SK-N-SH (cell line): ENCODE measurements around the gene ZGPAT. TPM values are rescaled to one million over a fixed set of nuclear protein-coding genes. Genes with fewer than 3 reads are reported as not detected.

Source experiments
- CTCF ChIA-PET: fragments of 300-600, 350-600 bp; formaldehyde crosslinking; extraction: SDS; loops from one replicate; lab custom pipeline; 2021; lab: Yijun Ruan, JAX
- POLR2A ChIA-PET: fragments of 350-600 bp; sonication (Branson Sonifier 250); formaldehyde crosslinking; extraction: SDS; loops from one replicate; lab custom pipeline; 2020; ENCODE audit warnings: antibody characterized with exemption, inconsistent platforms; lab: Yijun Ruan, JAX
- DNase-seq: peaks from one replicate; pipeline ENCODE4 v3.0.0; 2012
- H2AFZ ChIP-seq: fragments of 200-600 bp; sonication (generic); 2 replicates; pipeline ENCODE4 v1.8.1; 2016; ENCODE audit warnings: antibody characterized with exemption, mild to moderate bottlenecking, low read depth
- H3F3A ChIP-seq: fragments of 200-600 bp; sonication (generic); replicated peaks from 2 replicates; pipeline ENCODE3; 2016; ENCODE audit warnings: antibody characterized with exemption, mild to moderate bottlenecking; ENCODE audit not compliant: insufficient read depth
- H3K27ac ChIP-seq, 2 experiments: fragments of 200-500 bp in 1 of 2; fragments of 200-600 bp in 1 of 2; sonication (Bioruptor generic) in 1 of 2; sonication (generic), shearing (Covaris generic) in 1 of 2; 2 replicates each; pipeline versions ENCODE4 v1.5.1 to v1.6.1; 2014 to 2016; ENCODE audit warnings: low read depth in 2 of 2, inconsistent platforms in 1 of 2, low read length in 1 of 2, mild to moderate bottlenecking in 1 of 2, mixed read lengths in 1 of 2
- H3K27me3 ChIP-seq: fragments of 200-600 bp; sonication (generic), shearing (Covaris generic); 2 replicates; pipeline ENCODE4 v1.6.1; 2016; ENCODE audit warnings: mixed run types; ENCODE audit not compliant: insufficient read depth
- H3K36me3 ChIP-seq, 2 experiments: fragments of 200-500 bp in 1 of 2; fragments of 200-600 bp in 1 of 2; sonication (Bioruptor generic) in 1 of 2; sonication (generic) in 1 of 2; replicated peaks in 1 of 2; 2 replicates each; pipeline versions ENCODE3 to v1.5.1; 2014 to 2016; ENCODE audit warnings: low read length in 1 of 2, mild to moderate bottlenecking in 1 of 2; ENCODE audit not compliant: insufficient read depth in 2 of 2, control insufficient read depth in 1 of 2
- H3K4me1 ChIP-seq, 2 experiments: fragments of 200-500 bp in 1 of 2; fragments of 200-600 bp in 1 of 2; sonication (Bioruptor generic) in 1 of 2; sonication (generic), shearing (Covaris generic) in 1 of 2; 2 replicates each; pipeline versions ENCODE4 v1.5.1 to v1.6.1; 2014 to 2016; ENCODE audit warnings: low read depth in 1 of 2, low read length in 1 of 2, mixed run types in 1 of 2; ENCODE audit not compliant: insufficient read depth in 2 of 2, control insufficient read depth in 1 of 2
- H3K4me2 ChIP-seq: fragments of 200-600 bp; sonication (generic), shearing (Covaris generic); 2 replicates; pipeline ENCODE4 v1.6.1; 2017; ENCODE audit warnings: mixed run types
- H3K4me3 ChIP-seq, 2 experiments: fragments of 200-500 bp in 1 of 2; fragments of 200-600 bp in 1 of 2; sonication (Bioruptor generic) in 1 of 2; sonication (generic), shearing (Covaris generic) in 1 of 2; 2 replicates each; pipeline versions ENCODE4 v1.5.1 to v1.8.1; 2014 to 2016; ENCODE audit warnings: low read depth in 2 of 2, inconsistent platforms in 1 of 2, low read length in 1 of 2, mild to moderate bottlenecking in 1 of 2, mixed read lengths in 1 of 2, moderate library complexity in 1 of 2
- H3K79me2 ChIP-seq: fragments of 200-600 bp; sonication (generic); 2 replicates; pipeline ENCODE4 v1.8.1; 2017; ENCODE audit warnings: mild to moderate bottlenecking; ENCODE audit not compliant: insufficient read depth
- H3K9ac ChIP-seq: fragments of 200-600 bp; sonication (generic); 2 replicates; pipeline ENCODE4 v1.6.1; 2017; ENCODE audit warnings: mixed run types
- H3K9me2 ChIP-seq: fragments of 200-600 bp; sonication (generic); 2 replicates; pipeline ENCODE4 v1.6.1; 2017; ENCODE audit warnings: mixed run types
- H3K9me3 ChIP-seq: fragments of 200-600 bp; sonication (generic); 2 replicates; pipeline ENCODE4 v1.6.1; 2017; ENCODE audit warnings: mixed run types, mild to moderate bottlenecking, moderate library complexity
- H4K20me1 ChIP-seq: fragments of 200-600 bp; sonication (generic); 2 replicates; pipeline ENCODE4 v1.6.1; 2017; ENCODE audit warnings: mild to moderate bottlenecking, mixed run types; ENCODE audit not compliant: insufficient read depth
- ELF1 ChIP-seq: IDR thresholded peaks from 2 replicates; pipeline ENCODE4 v1.4.0; 2012
- EP300 ChIP-seq, 2 experiments: IDR thresholded peaks; 2 replicates each; pipeline versions ENCODE4 v1.4.0 to v1.6.1; 2012; ENCODE audit warnings: borderline replicate concordance in 1 of 2, low read depth in 1 of 2, low read length in 1 of 2
- EZH2phosphoT487 ChIP-seq: fragments of 200-600 bp; sonication (generic); IDR thresholded peaks from 2 replicates; pipeline ENCODE4 v1.6.1; 2017; ENCODE audit warnings: low read depth, mixed run types, mild to moderate bottlenecking, antibody characterized with exemption, moderate library complexity, borderline replicate concordance
- FOXJ3 ChIP-seq: sonication (generic); formaldehyde crosslinking; IDR thresholded peaks from 2 replicates; pipeline ENCODE4 v1.5.1; 2020; ENCODE audit warnings: mild to moderate bottlenecking, missing genetic modification reagents
- JUND ChIP-seq: IDR thresholded peaks from 2 replicates; pipeline ENCODE4 v1.4.0; 2012
- NFIC ChIP-seq: IDR thresholded peaks from 2 replicates; pipeline ENCODE4 v1.4.0; 2012; ENCODE audit warnings: borderline replicate concordance
- POLR2AphosphoS5 ChIP-seq: IDR thresholded peaks from 2 replicates; pipeline ENCODE4 v1.6.1; 2012; ENCODE audit warnings: low read depth, low read length
- RCOR1 ChIP-seq: fragments of 150-350 bp; IDR thresholded peaks from 2 replicates; pipeline ENCODE4 v1.6.1; 2017; ENCODE audit warnings: antibody characterized with exemption, low read length
- RFX5 ChIP-seq: IDR thresholded peaks from 2 replicates; pipeline ENCODE4 v1.6.1; 2012; ENCODE audit warnings: mild to moderate bottlenecking, improper control_type of control experiment, low read length
- SIN3A ChIP-seq: IDR thresholded peaks from 2 replicates; pipeline ENCODE4 v1.6.1; 2012; ENCODE audit warnings: low read depth, mild to moderate bottlenecking, low read length, moderate library complexity, borderline replicate concordance
- SMC3 ChIP-seq: IDR thresholded peaks from 2 replicates; pipeline ENCODE4 v1.6.1; 2012; ENCODE audit warnings: low read depth, low read length, improper control_type of control experiment
- TEAD4 ChIP-seq: IDR thresholded peaks from 2 replicates; pipeline ENCODE4 v1.4.0; 2012; ENCODE audit warnings: mild to moderate bottlenecking, borderline replicate concordance; ENCODE audit not compliant: insufficient read depth
- WGBS: methylation state at CpG from one replicate; pipeline ENCODE4 v1.1.6; 2017; ENCODE audit warnings: low lambda C conversion rate; 5-methylcytosine and 5-hydroxymethylcytosine counted together
- polyA plus RNA-seq, 3 experiments: library from polyadenylated mRNA; depleted of rRNA; stranded (reverse); fragments of >200 nt; gene quantifications; 2 replicates each; pipeline ENCODE4 v1.2.3, GENCODE V29; 2012
- TF ChIP-seq, protein P1 (sequence below): IDR thresholded peaks from 2 replicates; pipeline ENCODE4 v1.4.0; 2012; ENCODE audit warnings: low read depth, borderline replicate concordance
- TF ChIP-seq, protein P2 (sequence below): fragments of 150-350 bp; IDR thresholded peaks from 2 replicates; pipeline ENCODE4 v1.6.1; 2017; ENCODE audit warnings: antibody characterized with exemption, low read length, low read depth, borderline replicate concordance

ZGPAT gene
- polyA plus RNA-seq, 1 of the 3 experiments (the other 2 are of a cell fraction), result 33.7 TPM

DNA sequence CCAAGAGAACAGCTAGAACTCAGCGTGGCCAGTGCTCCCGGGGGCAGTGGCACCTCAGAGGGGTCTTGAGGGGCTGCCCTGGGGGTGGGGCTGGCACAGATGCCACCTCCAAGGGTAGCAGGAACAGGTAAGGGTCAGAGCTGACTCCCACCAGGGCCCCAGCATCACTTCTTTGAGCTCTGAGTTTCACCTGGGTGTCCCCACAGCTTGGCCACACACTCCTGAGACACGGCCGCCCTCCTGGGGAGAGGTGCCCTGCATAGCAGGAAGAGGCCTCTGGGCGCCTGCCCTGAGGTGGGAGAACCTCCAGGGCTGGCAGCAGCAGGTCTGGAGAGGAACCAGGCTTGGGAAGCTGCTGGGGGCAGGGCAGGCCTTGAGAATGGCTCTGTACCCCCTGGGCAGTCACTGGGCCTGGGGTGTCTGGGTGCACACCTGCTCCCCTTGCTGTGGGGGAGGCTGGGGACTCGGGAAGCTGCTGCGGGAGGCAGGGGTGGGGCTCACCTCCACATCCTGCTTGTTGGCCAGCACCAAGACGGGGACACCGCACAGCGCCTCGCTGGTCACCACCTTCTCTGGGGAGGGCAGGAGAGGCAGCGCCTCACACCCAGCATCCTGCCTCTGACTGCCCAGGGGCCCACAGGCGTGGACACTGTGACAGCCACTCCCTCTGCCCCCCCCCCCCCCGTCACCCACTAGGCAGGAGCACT is 6.4 kb upstream of the ZGPAT start:
- ChIA-PET CTCF (interaction anchor here (0.9 to 1.7 kb wide), 2 partner anchors 85 to 163 kb away, joined by 4 to 5 read pairs; no protein-coding TSS in a partner anchor), POLR2A (interaction anchor here (1.2 kb wide), 1 partner anchor 163 kb away, joined by 3 read pairs; the partner anchor contains the start of gene TPD52L2)
- no peak overlapping the region for H3K9ac ChIP-seq
- H3K79me2 ChIP-seq, result peaks cover 18% of the 10 kb centered on the region
- H3K9me2 ChIP-seq, result no peaks in the 10 kb centered on the region
- H2AFZ ChIP-seq, result no peak overlapping the region
- 100% methylated on average over 2 of the region's 14 CpGs for WGBS
- H3K27me3 ChIP-seq, result no peaks in the 10 kb centered on the region
- peak; percentile 23 for DNase-seq
- H3K4me1 ChIP-seq, result peaks cover 22 to 28% of the 10 kb centered on the region in 2 experiments; a peak in 3 of 4 replicates
- no peaks in the 10 kb centered on the region for H3F3A ChIP-seq
- H3K4me2 ChIP-seq, result no peak overlapping the region
- no peaks in the 10 kb centered on the region for H3K9me3 ChIP-seq
- H3K4me3 ChIP-seq, result no peak overlapping the region
- TF ChIP-seq SMC3, result no peak
- TF ChIP-seq NFIC, result no peak
- TF ChIP-seq TEAD4, result no peak
- TF ChIP-seq, protein P1, sequence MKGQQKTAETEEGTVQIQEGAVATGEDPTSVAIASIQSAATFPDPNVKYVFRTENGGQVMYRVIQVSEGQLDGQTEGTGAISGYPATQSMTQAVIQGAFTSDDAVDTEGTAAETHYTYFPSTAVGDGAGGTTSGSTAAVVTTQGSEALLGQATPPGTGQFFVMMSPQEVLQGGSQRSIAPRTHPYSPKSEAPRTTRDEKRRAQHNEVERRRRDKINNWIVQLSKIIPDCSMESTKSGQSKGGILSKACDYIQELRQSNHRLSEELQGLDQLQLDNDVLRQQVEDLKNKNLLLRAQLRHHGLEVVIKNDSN, result no peak
- no peak for TF ChIP-seq EZH2phosphoT487
- TF ChIP-seq FOXJ3 (CRISPR knock-in tag), result no peak
- peak overlapping the region in 1 of 2 experiments; percentile 50; a peak in 1 of 4 replicates for H3K27ac ChIP-seq
- H3K36me3 ChIP-seq, result peaks cover 19 to 25% of the 10 kb centered on the region in 2 experiments
- H4K20me1 ChIP-seq, result no peaks in the 10 kb centered on the region

DNA sequence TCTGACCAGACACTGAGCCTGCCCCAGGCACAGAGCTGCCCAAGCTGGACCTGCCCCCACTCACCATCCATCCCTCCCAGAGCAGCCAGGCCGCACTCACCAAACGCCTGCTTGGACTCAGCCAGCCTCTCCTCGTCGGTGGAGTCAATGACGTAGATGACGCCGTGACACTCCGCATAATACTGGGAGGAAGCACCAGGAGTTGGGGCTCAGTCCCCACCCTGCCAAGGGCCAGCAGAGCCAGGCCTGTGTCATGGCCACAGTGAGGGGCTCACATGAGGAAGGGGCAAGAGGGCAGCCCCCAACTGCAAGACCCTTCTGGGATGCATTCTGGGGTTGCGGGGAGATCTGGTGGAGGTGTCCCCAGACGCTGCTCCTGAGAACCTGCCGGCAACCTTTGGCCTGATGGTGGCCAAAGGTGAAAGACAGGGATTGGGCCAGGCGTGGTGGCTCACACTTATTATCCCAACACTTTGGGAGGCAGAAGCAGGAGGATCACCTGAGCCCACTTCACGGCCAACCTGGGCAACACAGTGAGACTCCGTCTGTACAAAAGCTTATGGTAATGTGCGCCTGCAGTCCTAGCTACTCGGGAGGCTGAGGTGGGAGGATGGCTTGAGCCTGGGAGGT is 5.7 kb upstream of the ZGPAT start:
- TF ChIP-seq RFX5 (no peak), RCOR1 (no peak), EP300 (IDR thresholded peaks at IDR 0.05; ENCODE audit: borderline replicate concordance in 1 of 2, low read depth in 1 of 2, low read length in 1 of 2) (no peak), SIN3A (no peak), POLR2AphosphoS5 (no peak), JUND (no peak), ELF1 (no peak)
- TF ChIP-seq, protein P1, result no peak
- TF ChIP-seq, protein P2, sequence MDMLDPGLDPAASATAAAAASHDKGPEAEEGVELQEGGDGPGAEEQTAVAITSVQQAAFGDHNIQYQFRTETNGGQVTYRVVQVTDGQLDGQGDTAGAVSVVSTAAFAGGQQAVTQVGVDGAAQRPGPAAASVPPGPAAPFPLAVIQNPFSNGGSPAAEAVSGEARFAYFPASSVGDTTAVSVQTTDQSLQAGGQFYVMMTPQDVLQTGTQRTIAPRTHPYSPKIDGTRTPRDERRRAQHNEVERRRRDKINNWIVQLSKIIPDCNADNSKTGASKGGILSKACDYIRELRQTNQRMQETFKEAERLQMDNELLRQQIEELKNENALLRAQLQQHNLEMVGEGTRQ, result no peak
- no peak overlapping the region for H2AFZ ChIP-seq
- CTCF ChIA-PET, result interaction anchor here (0.9 to 1.7 kb wide), 3 partner anchors 84 to 272 kb away, joined by 4 to 5 read pairs (median 4); no protein-coding TSS in a partner anchor

More for the DNA sequence above, 5.7 kb upstream of the ZGPAT start:
- no peaks in the 10 kb centered on the region for H4K20me1 ChIP-seq
- H3K27me3 ChIP-seq, result no peaks in the 10 kb centered on the region
- no peak overlapping the region for H3K4me3 ChIP-seq
- H3K4me1 ChIP-seq, result peaks cover 22 to 28% of the 10 kb centered on the region in 2 experiments; a peak in 3 of 4 replicates
- WGBS, result 97% methylated on average over 10 of the region's 16 CpGs
- no peak overlapping the region for H3K4me2 ChIP-seq
- H3K79me2 ChIP-seq, result peaks cover 25% of the 10 kb centered on the region
- H3K9me2 ChIP-seq, result no peaks in the 10 kb centered on the region
- H3K9me3 ChIP-seq, result no peaks in the 10 kb centered on the region
- peaks cover 19 to 25% of the 10 kb centered on the region in 2 experiments for H3K36me3 ChIP-seq
- no peak overlapping the region for H3K9ac ChIP-seq
- POLR2A ChIA-PET, result interaction anchor here (1.2 kb wide), 1 partner anchor 163 kb away, joined by 3 read pairs; the partner anchor contains the start of gene TPD52L2
- no peaks in the 10 kb centered on the region for H3F3A ChIP-seq
- peak; percentile 74 for DNase-seq
- peak overlapping the region in 1 of 2 experiments; percentile 30; a peak in 1 of 4 replicates for H3K27ac ChIP-seq
